ENCODE data around the gene FCRL3.
"Not testable (repeated sequence)": the region's sequence is repeated elsewhere in the genome, so short reads cannot be mapped to it uniquely, and the experiment has no call there.

FCRL3 gene, protein sequence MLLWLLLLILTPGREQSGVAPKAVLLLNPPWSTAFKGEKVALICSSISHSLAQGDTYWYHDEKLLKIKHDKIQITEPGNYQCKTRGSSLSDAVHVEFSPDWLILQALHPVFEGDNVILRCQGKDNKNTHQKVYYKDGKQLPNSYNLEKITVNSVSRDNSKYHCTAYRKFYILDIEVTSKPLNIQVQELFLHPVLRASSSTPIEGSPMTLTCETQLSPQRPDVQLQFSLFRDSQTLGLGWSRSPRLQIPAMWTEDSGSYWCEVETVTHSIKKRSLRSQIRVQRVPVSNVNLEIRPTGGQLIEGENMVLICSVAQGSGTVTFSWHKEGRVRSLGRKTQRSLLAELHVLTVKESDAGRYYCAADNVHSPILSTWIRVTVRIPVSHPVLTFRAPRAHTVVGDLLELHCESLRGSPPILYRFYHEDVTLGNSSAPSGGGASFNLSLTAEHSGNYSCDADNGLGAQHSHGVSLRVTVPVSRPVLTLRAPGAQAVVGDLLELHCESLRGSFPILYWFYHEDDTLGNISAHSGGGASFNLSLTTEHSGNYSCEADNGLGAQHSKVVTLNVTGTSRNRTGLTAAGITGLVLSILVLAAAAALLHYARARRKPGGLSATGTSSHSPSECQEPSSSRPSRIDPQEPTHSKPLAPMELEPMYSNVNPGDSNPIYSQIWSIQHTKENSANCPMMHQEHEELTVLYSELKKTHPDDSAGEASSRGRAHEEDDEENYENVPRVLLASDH

DNA sequence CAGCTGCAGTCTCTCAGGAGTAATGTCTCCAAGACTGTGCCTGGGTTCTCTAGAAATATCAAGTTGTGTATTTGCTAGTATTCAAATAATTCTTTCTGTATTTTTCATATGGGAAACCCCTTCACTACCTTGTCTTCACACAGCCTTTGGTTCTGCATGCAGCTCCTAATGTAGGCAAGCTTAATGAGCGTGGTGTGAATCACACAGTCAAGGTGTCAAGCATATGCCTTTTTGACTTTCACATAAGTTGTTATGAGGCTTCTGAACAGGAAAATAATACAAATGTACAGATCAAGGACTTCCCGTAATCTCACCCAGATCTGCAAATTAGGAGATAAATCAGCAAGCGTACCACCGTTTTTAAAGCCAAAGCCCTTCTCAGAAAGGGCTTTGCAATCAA is at the start of gene FCRL3:
Gene FCRL3, minus strand, starts transcription at position 38 of the 400 bp plus-strand sequence. CDS start 280 bp downstream, outside the sequence.
- no peak for DNase-seq (ENCODE audit: low read depth)
- TF ChIP-seq, protein P1, sequence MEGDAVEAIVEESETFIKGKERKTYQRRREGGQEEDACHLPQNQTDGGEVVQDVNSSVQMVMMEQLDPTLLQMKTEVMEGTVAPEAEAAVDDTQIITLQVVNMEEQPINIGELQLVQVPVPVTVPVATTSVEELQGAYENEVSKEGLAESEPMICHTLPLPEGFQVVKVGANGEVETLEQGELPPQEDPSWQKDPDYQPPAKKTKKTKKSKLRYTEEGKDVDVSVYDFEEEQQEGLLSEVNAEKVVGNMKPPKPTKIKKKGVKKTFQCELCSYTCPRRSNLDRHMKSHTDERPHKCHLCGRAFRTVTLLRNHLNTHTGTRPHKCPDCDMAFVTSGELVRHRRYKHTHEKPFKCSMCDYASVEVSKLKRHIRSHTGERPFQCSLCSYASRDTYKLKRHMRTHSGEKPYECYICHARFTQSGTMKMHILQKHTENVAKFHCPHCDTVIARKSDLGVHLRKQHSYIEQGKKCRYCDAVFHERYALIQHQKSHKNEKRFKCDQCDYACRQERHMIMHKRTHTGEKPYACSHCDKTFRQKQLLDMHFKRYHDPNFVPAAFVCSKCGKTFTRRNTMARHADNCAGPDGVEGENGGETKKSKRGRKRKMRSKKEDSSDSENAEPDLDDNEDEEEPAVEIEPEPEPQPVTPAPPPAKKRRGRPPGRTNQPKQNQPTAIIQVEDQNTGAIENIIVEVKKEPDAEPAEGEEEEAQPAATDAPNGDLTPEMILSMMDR (IDR thresholded peaks at IDR 0.05; ENCODE audit: control insufficient read depth, insufficient read depth, low read depth, low read length, missing control alignments) = no peak
- H3K4me3 ChIP-seq (ENCODE audit: control insufficient read depth, low read depth, low read length) = no peak within 1 kb of the TSS

DNA sequence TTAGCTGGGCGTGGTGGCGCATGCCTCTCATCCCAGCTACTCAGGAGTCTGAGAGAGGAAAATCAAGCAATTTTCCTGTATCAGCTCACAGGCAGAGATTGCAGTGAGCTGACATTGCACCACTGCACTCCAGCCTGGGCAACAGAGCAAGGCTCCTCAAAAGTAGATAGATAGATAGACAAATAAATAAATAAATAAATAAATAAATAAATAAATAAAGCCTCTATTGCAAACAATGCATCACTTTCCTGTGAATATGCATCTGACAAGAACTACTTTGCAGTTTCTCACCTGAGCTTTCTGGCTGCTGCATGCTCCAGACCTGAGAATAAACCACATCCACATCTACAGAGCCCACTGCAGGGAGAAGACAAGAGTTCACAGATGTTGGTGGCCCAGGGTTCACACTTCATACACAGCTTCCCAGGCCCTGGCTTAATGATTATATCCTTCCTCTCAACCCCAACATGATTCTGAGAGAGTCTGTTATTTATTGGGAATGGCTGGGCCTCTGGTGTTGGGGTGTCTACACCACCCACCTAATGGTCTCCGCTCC is 47.8 kb upstream of the FCRL3 start:
- no peak overlapping the region for H3K4me3 ChIP-seq (ENCODE audit: control insufficient read depth, low read depth, low read length)
- DNase-seq (ENCODE audit: low read depth) = no peak
- TF ChIP-seq, protein P1 (IDR thresholded peaks at IDR 0.05; ENCODE audit: control insufficient read depth, insufficient read depth, low read depth, low read length, missing control alignments) = no peak

DNA sequence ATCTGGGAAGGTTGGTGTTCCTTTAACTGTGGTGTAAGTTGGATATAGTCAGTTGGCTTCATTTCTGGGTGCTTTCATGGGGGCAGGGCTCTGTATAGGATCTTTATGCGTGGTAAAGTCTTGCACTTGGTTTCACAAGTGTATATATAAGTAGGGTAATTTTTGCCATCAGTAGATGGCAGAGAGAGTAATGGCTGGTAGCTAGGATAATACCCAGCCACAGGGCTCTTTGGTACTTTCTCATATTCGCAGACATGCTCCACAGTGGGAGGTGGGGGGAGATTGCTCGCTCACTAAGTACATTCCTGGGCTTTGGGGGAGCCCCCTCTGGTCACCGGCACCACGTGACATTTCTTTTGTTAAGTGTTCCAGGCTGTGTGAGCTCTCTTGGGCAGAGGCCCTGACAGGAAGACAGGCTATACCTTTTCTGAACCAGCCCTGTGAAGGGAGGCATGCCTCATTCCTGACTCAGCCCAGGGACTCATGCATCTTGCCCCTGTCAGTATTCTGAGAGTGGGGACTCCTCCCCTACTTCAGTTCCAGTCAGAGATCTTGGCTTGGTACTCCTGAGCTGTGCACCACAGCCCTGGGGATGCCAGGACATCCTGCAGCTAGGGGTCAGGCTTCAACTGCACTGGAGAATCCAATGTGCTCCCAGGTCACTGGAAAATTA is 38.8 kb upstream of the FCRL3 start:
- no peak for DNase-seq (ENCODE audit: low read depth)
- no peak overlapping the region for H3K4me3 ChIP-seq (ENCODE audit: control insufficient read depth, low read depth, low read length)

DNA sequence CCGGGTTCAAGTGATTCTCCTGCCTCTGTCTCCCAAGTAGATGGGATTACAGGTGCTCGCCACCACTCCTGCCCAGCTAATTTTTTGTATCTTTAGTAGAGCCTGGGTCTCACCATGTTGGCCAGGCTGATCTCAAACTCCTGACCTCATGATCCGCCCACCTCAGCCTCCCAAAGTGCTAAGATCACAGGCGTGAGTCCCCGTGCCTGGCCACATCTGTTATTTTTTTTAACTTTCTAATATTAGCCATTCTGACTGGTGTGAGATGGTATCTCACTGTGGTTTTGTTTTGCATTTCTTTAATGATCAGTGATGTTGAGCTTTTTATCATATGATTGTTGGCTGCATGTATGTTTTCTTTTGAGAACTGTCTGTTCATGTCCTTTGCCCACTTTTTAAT is 35.4 kb upstream of the FCRL3 start:
- not testable (repeated sequence) for DNase-seq (ENCODE audit: low read depth); H3K4me3 ChIP-seq (ENCODE audit: control insufficient read depth, low read depth, low read length)

More for the DNA sequence above, 38.8 kb upstream of the FCRL3 start:
- TF ChIP-seq, protein P1 (IDR thresholded peaks at IDR 0.05; ENCODE audit: control insufficient read depth, insufficient read depth, low read depth, low read length, missing control alignments) = no peak

DNA sequence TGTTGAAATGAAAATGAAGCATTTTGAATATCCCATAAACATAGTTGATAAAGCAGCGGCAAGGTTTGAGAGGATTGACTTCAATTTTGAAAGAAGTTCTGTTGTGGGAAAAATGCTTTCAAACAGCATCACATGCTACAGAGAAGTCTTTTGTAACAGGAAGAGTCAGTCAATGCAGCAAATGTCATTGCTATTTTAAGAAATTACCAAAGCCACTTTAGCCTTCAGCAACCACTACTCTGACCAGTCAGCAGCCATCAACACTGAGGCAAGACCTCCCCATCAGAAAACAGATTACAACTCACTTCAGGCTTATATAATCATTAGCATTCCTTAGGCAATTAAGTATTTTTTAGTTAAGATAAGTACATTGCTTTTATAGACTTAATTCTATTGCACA is 33.8 kb upstream of the FCRL3 start:
- DNase-seq (ENCODE audit: low read depth) = no peak
- H3K4me3 ChIP-seq (ENCODE audit: control insufficient read depth, low read depth, low read length) = no peak overlapping the region
- TF ChIP-seq, protein P1 (IDR thresholded peaks at IDR 0.05; ENCODE audit: control insufficient read depth, insufficient read depth, low read depth, low read length, missing control alignments) = no peak

DNA sequence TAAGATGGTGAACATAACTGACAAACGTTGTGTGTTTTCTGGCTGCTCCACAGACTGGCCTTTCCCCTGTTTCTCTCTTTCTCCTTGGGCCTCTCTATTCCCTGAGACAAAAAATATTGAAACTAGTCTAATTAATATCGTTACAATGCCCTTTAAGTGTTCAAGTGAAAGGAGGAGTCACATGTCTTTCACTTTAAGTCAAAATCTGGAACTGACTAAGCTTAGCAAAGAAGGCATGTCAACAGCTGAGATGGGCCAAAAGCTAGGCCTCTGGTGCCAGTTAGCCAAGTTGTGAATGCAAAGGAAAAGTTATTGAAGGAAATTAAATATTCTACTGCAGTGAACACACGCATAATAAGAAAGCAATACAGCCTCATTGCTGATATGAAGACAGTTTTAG is 32.2 kb upstream of the FCRL3 start:
- no peak for DNase-seq (ENCODE audit: low read depth)
- no peak overlapping the region for H3K4me3 ChIP-seq (ENCODE audit: control insufficient read depth, low read depth, low read length)
- TF ChIP-seq, protein P1 (IDR thresholded peaks at IDR 0.05; ENCODE audit: control insufficient read depth, insufficient read depth, low read depth, low read length, missing control alignments) = no peak
